Activated naive CD4-positive, alpha-beta T cell treated with Interleukin-2 at 50 U/mL for 16 hours (primary cell): Measurements from ENCODE around the gene ZNF783.
"Not testable (repeated sequence)": the region's sequence is repeated elsewhere in the genome, so short reads cannot be mapped to it uniquely, and the experiment has no call there.

Experiments used
- DNase-seq: peaks from one replicate; pipeline ENCODE4 v3.0.0-alpha.2; 2020

The ZNF783 gene

GRCh38 chr7:149241696-149242095 is 20.3 kb upstream of the ZNF783 start:
- no peak for DNase-seq

- DNase-seq = peak; percentile 52
These were observed 16.8 kb upstream of the ZNF783 start for GRCh38 chr7:149245244-149245643.

GRCh38 chr7:149245744-149246143 is 16.3 kb upstream of the ZNF783 start:
- DNase-seq = no peak

- peak; percentile 10 for DNase-seq
These were observed 13.2 kb upstream of the ZNF783 start for GRCh38 chr7:149248777-149249176.

- DNase-seq = not testable (repeated sequence)
These were observed 11.8 kb upstream of the ZNF783 start for GRCh38 chr7:149250151-149250550.

GRCh38 chr7:149251518-149251917 is 10.5 kb upstream of the ZNF783 start:
- DNase-seq = not testable (repeated sequence)

- DNase-seq = no peak
These were observed 9.6 kb upstream of the ZNF783 start for GRCh38 chr7:149252378-149252777.

- DNase-seq = no peak
These were observed 8.3 kb upstream of the ZNF783 start for GRCh38 chr7:149253665-149254064.

- DNase-seq = no peak
These were observed 7.7 kb upstream of the ZNF783 start for GRCh38 chr7:149254181-149254858.

GRCh38 chr7:149255174-149255573 is 6.8 kb upstream of the ZNF783 start:
- DNase-seq = no peak

- DNase-seq = no peak
These were observed 5.4 kb upstream of the ZNF783 start for GRCh38 chr7:149256568-149256967.

GRCh38 chr7:149257146-149257545 is 4.8 kb upstream of the ZNF783 start:
- no peak for DNase-seq

- peak; percentile 31 for DNase-seq
These were observed 624 bp upstream of the ZNF783 start for GRCh38 chr7:149261316-149261828.

- no peak for DNase-seq
These were observed 4.5 kb downstream of the ZNF783 start for GRCh38 chr7:149266451-149266850.

GRCh38 chr7:149267733-149268132 is 5.7 kb downstream of the ZNF783 start:
- no peak for DNase-seq

GRCh38 chr7:149274424-149274823 is 12.4 kb downstream of the ZNF783 start:
- not testable (repeated sequence) for DNase-seq

- DNase-seq = no peak
These were observed 15.9 kb downstream of the ZNF783 start for GRCh38 chr7:149277871-149278270.

- DNase-seq = no peak
These were observed 16.4 kb downstream of the ZNF783 start for GRCh38 chr7:149278396-149278795.

GRCh38 chr7:149279111-149279743 is 17.2 kb downstream of the ZNF783 start:
- DNase-seq = no peak

GRCh38 chr7:149280151-149280550 is 18.2 kb downstream of the ZNF783 start:
- no peak for DNase-seq

- DNase-seq = no peak
These were observed 18.9 kb downstream of the ZNF783 start for GRCh38 chr7:149280661-149281507.

GRCh38 chr7:149281508-149282330 is 19.7 kb downstream of the ZNF783 start:
- DNase-seq = no peak

- DNase-seq = no peak
These were observed 20.3 kb downstream of the ZNF783 start for GRCh38 chr7:149282331-149282655.
